Measurements from ENCODE around the gene SEC22A.

Gene SEC22A

GRCh38 chr3:123201557-123202427 lies at the start of gene SEC22A:
Gene SEC22A (plus strand): TSS chr3:123201943. CDS start chr3:123209218, 7,275 bp downstream.
- Histone ChIP-seq H3K36me3 (ENCODE audit: insufficient read depth, low read length) (no peaks in the 10 kb centered on the region), H3K9me3 (ENCODE audit: control insufficient read depth, insufficient read depth, low read length) (no peaks in the 10 kb centered on the region), H3K4me1 (ENCODE audit: insufficient read depth, low read length) (peaks cover 3% of the 10 kb centered on the region), H3K9ac (ENCODE audit: low read depth, low read length) (peak within 1 kb of the TSS; percentile 88)

- Histone ChIP-seq H3K4me1 (ENCODE audit: insufficient read depth, low read length) (no peaks in the 10 kb centered on the region), H3K9ac (ENCODE audit: low read depth, low read length) (no peak overlapping the region), H3K9me3 (ENCODE audit: control insufficient read depth, insufficient read depth, low read length) (no peaks in the 10 kb centered on the region), H3K36me3 (ENCODE audit: insufficient read depth, low read length) (peaks cover 4% of the 10 kb centered on the region)
These were observed 49.1 kb upstream of the SEC22A start for GRCh38 chr3:123152687-123153086.

GRCh38 chr3:123153125-123154019 lies 48.4 kb upstream of the SEC22A start:
- no peaks in the 10 kb centered on the region for H3K4me1 ChIP-seq (ENCODE audit: insufficient read depth, low read length)
- no peaks in the 10 kb centered on the region for H3K9me3 ChIP-seq (ENCODE audit: control insufficient read depth, insufficient read depth, low read length)
- H3K36me3 ChIP-seq (ENCODE audit: insufficient read depth, low read length), result peaks cover 4% of the 10 kb centered on the region
- H3K9ac ChIP-seq (ENCODE audit: low read depth, low read length), result no peak overlapping the region

GRCh38 chr3:123154020-123154985 lies 47.4 kb upstream of the SEC22A start:
- H3K9ac ChIP-seq (ENCODE audit: low read depth, low read length), result no peak overlapping the region
- H3K9me3 ChIP-seq (ENCODE audit: control insufficient read depth, insufficient read depth, low read length), result no peaks in the 10 kb centered on the region
- H3K4me1 ChIP-seq (ENCODE audit: insufficient read depth, low read length), result no peaks in the 10 kb centered on the region
- H3K36me3 ChIP-seq (ENCODE audit: insufficient read depth, low read length), result peaks cover 4% of the 10 kb centered on the region

GRCh38 chr3:123155471-123156011 lies 46.2 kb upstream of the SEC22A start:
- Histone ChIP-seq H3K36me3 (ENCODE audit: insufficient read depth, low read length) (peaks cover 4% of the 10 kb centered on the region), H3K9me3 (ENCODE audit: control insufficient read depth, insufficient read depth, low read length) (no peaks in the 10 kb centered on the region), H3K9ac (ENCODE audit: low read depth, low read length) (no peak overlapping the region), H3K4me1 (ENCODE audit: insufficient read depth, low read length) (no peaks in the 10 kb centered on the region)

- H3K4me1 ChIP-seq (ENCODE audit: insufficient read depth, low read length), result no peaks in the 10 kb centered on the region
- H3K9ac ChIP-seq (ENCODE audit: low read depth, low read length), result no peak overlapping the region
- H3K36me3 ChIP-seq (ENCODE audit: insufficient read depth, low read length), result peaks cover 4% of the 10 kb centered on the region
These were observed 45.3 kb upstream of the SEC22A start for GRCh38 chr3:123156276-123156995.

GRCh38 chr3:123157209-123157597 lies 44.5 kb upstream of the SEC22A start:
- Histone ChIP-seq H3K9me3 (ENCODE audit: control insufficient read depth, insufficient read depth, low read length) (no peaks in the 10 kb centered on the region), H3K9ac (ENCODE audit: low read depth, low read length) (no peak overlapping the region), H3K36me3 (ENCODE audit: insufficient read depth, low read length) (peaks cover 4% of the 10 kb centered on the region), H3K4me1 (ENCODE audit: insufficient read depth, low read length) (no peaks in the 10 kb centered on the region)

More at GRCh38 chr3:123156276-123156995, 45.3 kb upstream of the SEC22A start:
- H3K9me3 ChIP-seq (ENCODE audit: control insufficient read depth, insufficient read depth, low read length), result no peaks in the 10 kb centered on the region

GRCh38 chr3:123157598-123158287 lies 44.0 kb upstream of the SEC22A start:
- Histone ChIP-seq H3K9me3 (ENCODE audit: control insufficient read depth, insufficient read depth, low read length) (no peaks in the 10 kb centered on the region), H3K36me3 (ENCODE audit: insufficient read depth, low read length) (peaks cover under 1% of the 10 kb centered on the region), H3K4me1 (ENCODE audit: insufficient read depth, low read length) (no peaks in the 10 kb centered on the region), H3K9ac (ENCODE audit: low read depth, low read length) (no peak overlapping the region)

GRCh38 chr3:123158330-123158729 lies 43.4 kb upstream of the SEC22A start:
- Histone ChIP-seq H3K4me1 (ENCODE audit: insufficient read depth, low read length) (no peaks in the 10 kb centered on the region), H3K36me3 (ENCODE audit: insufficient read depth, low read length) (no peaks in the 10 kb centered on the region; the same call in 1 of the 2 replicates), H3K9ac (ENCODE audit: low read depth, low read length) (no peak overlapping the region), H3K9me3 (ENCODE audit: control insufficient read depth, insufficient read depth, low read length) (no peaks in the 10 kb centered on the region)

GRCh38 chr3:123158899-123159390 lies 42.8 kb upstream of the SEC22A start:
- no peaks in the 10 kb centered on the region for H3K4me1 ChIP-seq (ENCODE audit: insufficient read depth, low read length)
- no peaks in the 10 kb centered on the region for H3K9me3 ChIP-seq (ENCODE audit: control insufficient read depth, insufficient read depth, low read length)
- H3K9ac ChIP-seq (ENCODE audit: low read depth, low read length), result no peak overlapping the region
- no peaks in the 10 kb centered on the region; the same call in 1 of the 2 replicates for H3K36me3 ChIP-seq (ENCODE audit: insufficient read depth, low read length)

GRCh38 chr3:123159926-123160635 lies 41.7 kb upstream of the SEC22A start:
- H3K4me1 ChIP-seq (ENCODE audit: insufficient read depth, low read length), result no peaks in the 10 kb centered on the region
- no peaks in the 10 kb centered on the region for H3K9me3 ChIP-seq (ENCODE audit: control insufficient read depth, insufficient read depth, low read length)
- peaks cover 7% of the 10 kb centered on the region for H3K36me3 ChIP-seq (ENCODE audit: insufficient read depth, low read length)
- no peak overlapping the region for H3K9ac ChIP-seq (ENCODE audit: low read depth, low read length)

GRCh38 chr3:123161167-123161566 lies 40.6 kb upstream of the SEC22A start:
- Histone ChIP-seq H3K36me3 (ENCODE audit: insufficient read depth, low read length) (peaks cover 7% of the 10 kb centered on the region), H3K9ac (ENCODE audit: low read depth, low read length) (no peak overlapping the region), H3K4me1 (ENCODE audit: insufficient read depth, low read length) (no peaks in the 10 kb centered on the region), H3K9me3 (ENCODE audit: control insufficient read depth, insufficient read depth, low read length) (no peaks in the 10 kb centered on the region)

All from ES-I3 (cell line).